ENCODE measurements around the gene PTDSS2. TPM values are rescaled to one million over a fixed set of nuclear protein-coding genes. Genes with fewer than 3 reads are reported as not detected.
"Not testable (repeated sequence)": the region's sequence is repeated elsewhere in the genome, so short reads cannot be mapped to it uniquely, and the experiment has no call there.

PTDSS2 gene
- total RNA-seq, 2 donors from 2014 or later, result 55.2 to 56.1 TPM

DNA sequence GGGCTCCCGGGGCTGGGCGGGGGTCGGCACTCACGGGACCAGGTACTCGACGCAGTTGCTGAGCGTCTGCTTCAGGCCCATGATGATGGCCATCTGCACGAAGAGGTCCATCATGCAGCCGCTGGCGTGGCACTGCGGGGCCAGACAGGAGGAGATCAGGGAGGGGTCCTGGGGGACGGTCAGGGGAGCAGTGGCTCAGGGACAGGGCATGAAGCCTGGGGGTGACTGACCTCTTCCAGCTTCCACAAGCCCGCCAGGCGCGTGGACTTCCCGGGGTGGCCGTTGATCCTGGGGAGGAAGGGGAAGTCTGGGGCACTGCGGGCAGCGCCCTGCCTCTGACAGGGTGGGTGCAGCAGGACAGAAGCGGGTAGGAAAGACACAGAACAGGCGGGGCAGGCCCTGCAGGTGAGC is 29.2 kb upstream of the PTDSS2 start:
- no peak overlapping the region for H3K4me3 Mint-ChIP-seq
- WGBS, 2 experiments (ENCODE audit: insufficient coverage in 1 of 2, insufficient read length in 1 of 2), result 92 to 97% methylated on average over 6 to 21 of the region's 21 CpGs
- H3K4me1 Mint-ChIP-seq, result peaks cover 13% of the 10 kb centered on the region
- peaks cover 52% of the 10 kb centered on the region for H3K27me3 Mint-ChIP-seq (ENCODE audit: insufficient read depth)
- H3K9me3 ChIP-seq (ENCODE audit: control insufficient read depth, low read length), result no peaks in the 10 kb centered on the region
- no peak overlapping the region for H3K27ac Mint-ChIP-seq
- H3K27me3 ChIP-seq (ENCODE audit: control insufficient read depth, insufficient read depth, low read length, poor library complexity, severe bottlenecking), result peaks cover 50% of the 10 kb centered on the region
- H3K36me3 Mint-ChIP-seq (ENCODE audit: low read depth), result peaks cover 4% of the 10 kb centered on the region
- TF ChIP-seq CTCF (conservative IDR thresholded peaks at IDR 0.05), result no peak
- H3K36me3 ChIP-seq (ENCODE audit: control insufficient read depth, insufficient read depth, low read length), result no peaks in the 10 kb centered on the region
- H3K9ac ChIP-seq (ENCODE audit: extremely low read depth, low read length, poor library complexity, severe bottlenecking), result no peak overlapping the region
- DNase-seq, result no peak
- no peak overlapping the region for H3K4me3 ChIP-seq (ENCODE audit: low read length)
- H3K27ac ChIP-seq (ENCODE audit: low read depth, low read length), result no peak overlapping the region
- peaks cover 6% of the 10 kb centered on the region for H3K9me3 Mint-ChIP-seq
- H3K4me1 ChIP-seq (ENCODE audit: control insufficient read depth, insufficient read depth, low read length), result no peaks in the 10 kb centered on the region

GRCh38 chr11:422249-422656 is 27.8 kb upstream of the PTDSS2 start:
- Histone ChIP-seq H3K27ac (ENCODE audit: low read depth, low read length) (no peak overlapping the region), H3K36me3 (ENCODE audit: control insufficient read depth, insufficient read depth, low read length) (no peaks in the 10 kb centered on the region), H3K9ac (ENCODE audit: extremely low read depth, low read length, poor library complexity, severe bottlenecking) (no peak overlapping the region), H3K4me1 (ENCODE audit: control insufficient read depth, insufficient read depth, low read length) (no peaks in the 10 kb centered on the region), H3K9me3 (ENCODE audit: control insufficient read depth, low read length) (no peaks in the 10 kb centered on the region), H3K4me3 (ENCODE audit: low read length) (no peak overlapping the region), H3K27me3 (ENCODE audit: control insufficient read depth, insufficient read depth, low read length, poor library complexity, severe bottlenecking) (peaks cover 36% of the 10 kb centered on the region)
- no peak overlapping the region for H3K4me3 Mint-ChIP-seq
- peaks cover 4% of the 10 kb centered on the region for H3K36me3 Mint-ChIP-seq (ENCODE audit: low read depth)
- 69 to 75% methylated on average over 10 of the region's 10 CpGs for WGBS, 2 experiments (ENCODE audit: insufficient coverage in 1 of 2, insufficient read length in 1 of 2)
- H3K27ac Mint-ChIP-seq, result peak overlapping the region; percentile 77
- H3K27me3 Mint-ChIP-seq (ENCODE audit: insufficient read depth), result peaks cover 52% of the 10 kb centered on the region
- no peak for TF ChIP-seq CTCF (conservative IDR thresholded peaks at IDR 0.05)
- DNase-seq, result peak; percentile 68
- peaks cover 6% of the 10 kb centered on the region for H3K9me3 Mint-ChIP-seq
- H3K4me1 Mint-ChIP-seq, result peaks cover 8% of the 10 kb centered on the region

DNA sequence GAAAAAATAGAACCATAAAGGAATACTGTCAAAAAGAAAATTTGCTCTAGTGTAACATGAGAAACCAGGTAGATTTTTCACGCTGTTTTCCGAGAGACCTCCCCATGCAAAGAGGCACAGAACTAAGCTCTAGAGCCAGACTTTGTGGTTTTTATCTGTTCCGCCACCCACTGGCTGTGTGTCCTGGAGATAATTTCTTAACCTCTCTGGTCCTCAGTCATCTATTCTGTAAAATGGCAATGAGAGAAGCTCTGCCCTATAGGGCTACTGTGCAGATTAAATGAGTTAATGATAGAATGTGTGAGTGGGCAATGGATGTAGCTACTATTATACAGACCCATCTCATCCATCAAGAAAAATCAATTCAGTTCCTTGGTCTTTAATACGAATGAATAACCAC is 25.8 kb upstream of the PTDSS2 start:
- WGBS, 2 experiments (ENCODE audit: insufficient coverage in 1 of 2, insufficient read length in 1 of 2), result 83 to 88% methylated on average over 3 to 4 of the region's 4 CpGs

GRCh38 chr11:424766-425165 is 25.3 kb upstream of the PTDSS2 start:
- peak; percentile 13 for DNase-seq
- not testable (repeated sequence) for H3K9me3 Mint-ChIP-seq; H3K36me3 Mint-ChIP-seq (ENCODE audit: low read depth)

More for the DNA sequence above, 25.8 kb upstream of the PTDSS2 start:
- peaks cover 4% of the 10 kb centered on the region for H3K36me3 Mint-ChIP-seq (ENCODE audit: low read depth)
- peaks cover 8% of the 10 kb centered on the region for H3K4me1 Mint-ChIP-seq
- Histone ChIP-seq H3K27me3 (ENCODE audit: control insufficient read depth, insufficient read depth, low read length, poor library complexity, severe bottlenecking) (peaks cover 17% of the 10 kb centered on the region), H3K4me1 (ENCODE audit: control insufficient read depth, insufficient read depth, low read length) (no peaks in the 10 kb centered on the region), H3K27ac (ENCODE audit: low read depth, low read length) (no peak overlapping the region), H3K9ac (ENCODE audit: extremely low read depth, low read length, poor library complexity, severe bottlenecking) (no peak overlapping the region), H3K4me3 (ENCODE audit: low read length) (no peak overlapping the region), H3K36me3 (ENCODE audit: control insufficient read depth, insufficient read depth, low read length) (no peaks in the 10 kb centered on the region), H3K9me3 (ENCODE audit: control insufficient read depth, low read length) (no peaks in the 10 kb centered on the region)
- no peak for DNase-seq
- TF ChIP-seq CTCF (conservative IDR thresholded peaks at IDR 0.05), result no peak
- H3K27ac Mint-ChIP-seq, result no peak overlapping the region
- H3K9me3 Mint-ChIP-seq, result peaks cover 6% of the 10 kb centered on the region
- H3K27me3 Mint-ChIP-seq (ENCODE audit: insufficient read depth), result peaks cover 38% of the 10 kb centered on the region
- no peak overlapping the region for H3K4me3 Mint-ChIP-seq

More at GRCh38 chr11:424766-425165, 25.3 kb upstream of the PTDSS2 start:
- peaks cover 34% of the 10 kb centered on the region for H3K27me3 Mint-ChIP-seq (ENCODE audit: insufficient read depth)
- not testable (repeated sequence) for H3K4me3 Mint-ChIP-seq; H3K4me1 Mint-ChIP-seq; H3K27ac ChIP-seq (ENCODE audit: low read depth, low read length); H3K36me3 ChIP-seq (ENCODE audit: control insufficient read depth, insufficient read depth, low read length); H3K4me1 ChIP-seq (ENCODE audit: control insufficient read depth, insufficient read depth, low read length); H3K9me3 ChIP-seq (ENCODE audit: control insufficient read depth, low read length); H3K9ac ChIP-seq (ENCODE audit: extremely low read depth, low read length, poor library complexity, severe bottlenecking); H3K4me3 ChIP-seq (ENCODE audit: low read length); H3K27ac Mint-ChIP-seq
- H3K27me3 ChIP-seq (ENCODE audit: control insufficient read depth, insufficient read depth, low read length, poor library complexity, severe bottlenecking), result peaks cover 11% of the 10 kb centered on the region
- WGBS, 2 experiments (ENCODE audit: insufficient coverage in 1 of 2, insufficient read length in 1 of 2), result 66 to 90% methylated on average over 15 to 21 of the region's 45 CpGs

Measured in endodermal cell (in vitro differentiated cells).